T-helper 2 cell treated with Interferon-gamma antibody and Interleukin-4, amounts not matched to agents 5 μg/mL and 100 μg/mL, for 36 hours (primary cell): ENCODE measurements around the gene ERGIC1.

ENCODE experiments used
- DNase-seq: peaks from one replicate; pipeline ENCODE4 v3.0.0; 2021; ENCODE audit warnings: low spot score
- H3K27ac Mint-ChIP-seq: one replicate; pipeline ENCODE4 v1.8.0; 2021; ENCODE audit warnings: mild to moderate bottlenecking, mixed read lengths
- H3K27me3 Mint-ChIP-seq: one replicate; pipeline ENCODE4 v1.8.0; 2021; ENCODE audit warnings: low read depth, mixed read lengths
- H3K36me3 Mint-ChIP-seq: one replicate; pipeline ENCODE4 v1.8.0; 2021; ENCODE audit warnings: low read depth, mixed read lengths
- H3K4me1 Mint-ChIP-seq: one replicate; pipeline ENCODE4 v1.8.0; 2021; ENCODE audit warnings: low read depth, mixed read lengths
- H3K4me3 Mint-ChIP-seq: one replicate; pipeline ENCODE4 v1.8.0; 2022; ENCODE audit warnings: mild to moderate bottlenecking, moderate library complexity, mixed read lengths
- H3K9me3 Mint-ChIP-seq: one replicate; pipeline ENCODE4 v1.8.0; 2021; ENCODE audit warnings: mixed read lengths

ERGIC1 gene

DNA sequence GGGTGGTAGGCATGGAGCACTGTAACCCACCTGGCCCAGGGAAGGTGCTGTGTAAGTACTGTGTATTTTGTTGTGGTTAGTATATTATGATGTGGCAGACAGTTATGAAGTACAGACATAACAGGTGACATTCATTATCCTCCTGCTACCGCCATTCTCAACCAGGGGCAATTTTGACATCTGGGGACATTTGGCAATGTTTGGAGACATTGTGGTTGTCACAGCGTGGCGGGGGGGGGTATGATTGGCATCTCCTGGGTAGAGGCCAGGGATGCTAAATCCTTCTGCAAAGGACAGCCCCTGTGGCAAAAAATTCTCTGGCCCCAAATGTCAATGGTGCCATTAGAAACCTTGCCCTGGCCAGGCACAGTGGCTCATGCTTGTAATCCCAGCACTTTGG lies 115.4 kb downstream of the ERGIC1 start:
- Mint-ChIP-seq H3K4me3 (no peak overlapping the region), H3K27me3 (no peaks in the 10 kb centered on the region), H3K27ac (no peak overlapping the region), H3K36me3 (no peaks in the 10 kb centered on the region), H3K4me1 (no peaks in the 10 kb centered on the region), H3K9me3 (no peaks in the 10 kb centered on the region)
- DNase-seq, result no peak

GRCh38 chr5:172950176-172950965 lies 116.3 kb downstream of the ERGIC1 start:
- Mint-ChIP-seq H3K9me3 (no peaks in the 10 kb centered on the region), H3K36me3 (no peaks in the 10 kb centered on the region), H3K4me3 (no peak overlapping the region), H3K4me1 (peaks cover 3% of the 10 kb centered on the region), H3K27me3 (no peaks in the 10 kb centered on the region), H3K27ac (no peak overlapping the region)
- DNase-seq, result no peak

- Mint-ChIP-seq H3K36me3 (no peaks in the 10 kb centered on the region), H3K4me3 (no peak overlapping the region), H3K27ac (no peak overlapping the region), H3K27me3 (no peaks in the 10 kb centered on the region), H3K4me1 (peaks cover 3% of the 10 kb centered on the region), H3K9me3 (no peaks in the 10 kb centered on the region)
- DNase-seq, result no peak
Measured at GRCh38 chr5:172951371-172952033, 117.5 kb downstream of the ERGIC1 start.

- no peak overlapping the region for H3K27ac Mint-ChIP-seq
- H3K36me3 Mint-ChIP-seq, result no peaks in the 10 kb centered on the region
- DNase-seq, result no peak
Measured at GRCh38 chr5:172952034-172952511, 118.0 kb downstream of the ERGIC1 start.

GRCh38 chr5:172953776-172954675 lies 120.0 kb downstream of the ERGIC1 start:
- no peaks in the 10 kb centered on the region for H3K36me3 Mint-ChIP-seq
- H3K4me1 Mint-ChIP-seq, result peaks cover 8% of the 10 kb centered on the region
- H3K9me3 Mint-ChIP-seq, result no peaks in the 10 kb centered on the region
- no peak overlapping the region for H3K27ac Mint-ChIP-seq
- no peak for DNase-seq
- no peak overlapping the region for H3K4me3 Mint-ChIP-seq
- H3K27me3 Mint-ChIP-seq, result peaks cover 2% of the 10 kb centered on the region

More at GRCh38 chr5:172952034-172952511, 118.0 kb downstream of the ERGIC1 start:
- no peak overlapping the region for H3K4me3 Mint-ChIP-seq
- no peaks in the 10 kb centered on the region for H3K9me3 Mint-ChIP-seq
- H3K27me3 Mint-ChIP-seq, result no peaks in the 10 kb centered on the region
- peaks cover 3% of the 10 kb centered on the region for H3K4me1 Mint-ChIP-seq

DNA sequence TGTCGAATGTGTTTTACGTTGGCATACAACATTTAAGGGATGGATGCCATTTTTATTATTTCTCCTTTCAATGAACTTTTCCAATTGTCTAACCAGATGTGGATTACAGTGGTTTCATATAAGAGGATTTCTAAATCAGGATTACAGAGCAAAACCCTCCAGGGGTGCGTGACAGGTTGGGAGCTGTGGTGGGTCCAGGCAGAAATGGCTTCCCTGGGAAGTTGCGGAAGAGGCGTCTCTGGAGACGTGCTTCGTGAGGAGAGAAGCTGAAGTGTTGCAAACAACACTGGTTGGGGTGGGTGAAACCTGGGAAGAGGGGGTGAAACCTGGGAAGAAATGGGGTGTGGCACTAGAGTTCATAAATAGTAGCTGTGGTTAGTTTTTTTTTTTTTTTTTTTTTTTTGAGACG lies 120.7 kb downstream of the ERGIC1 start:
- H3K36me3 Mint-ChIP-seq, result no peaks in the 10 kb centered on the region
- H3K27me3 Mint-ChIP-seq, result peaks cover 2% of the 10 kb centered on the region
- H3K4me1 Mint-ChIP-seq, result peaks cover 9% of the 10 kb centered on the region
- no peak overlapping the region for H3K27ac Mint-ChIP-seq
- DNase-seq, result no peak
- no peak overlapping the region for H3K4me3 Mint-ChIP-seq
- no peaks in the 10 kb centered on the region for H3K9me3 Mint-ChIP-seq

- Mint-ChIP-seq H3K9me3 (no peaks in the 10 kb centered on the region), H3K27ac (no peak overlapping the region), H3K36me3 (no peaks in the 10 kb centered on the region), H3K4me1 (peaks cover 17% of the 10 kb centered on the region), H3K4me3 (no peak overlapping the region), H3K27me3 (peaks cover 2% of the 10 kb centered on the region)
- no peak for DNase-seq
Measured at GRCh38 chr5:172956228-172956627, 122.2 kb downstream of the ERGIC1 start.

GRCh38 chr5:172956936-172957335 lies 122.9 kb downstream of the ERGIC1 start:
- H3K4me1 Mint-ChIP-seq, result peaks cover 23% of the 10 kb centered on the region
- no peak overlapping the region for H3K4me3 Mint-ChIP-seq
- peaks cover 2% of the 10 kb centered on the region for H3K27me3 Mint-ChIP-seq
- H3K36me3 Mint-ChIP-seq, result peaks cover 7% of the 10 kb centered on the region
- no peak overlapping the region for H3K27ac Mint-ChIP-seq
- DNase-seq, result no peak
- H3K9me3 Mint-ChIP-seq, result no peaks in the 10 kb centered on the region

- peaks cover 23% of the 10 kb centered on the region for H3K4me1 Mint-ChIP-seq
- H3K36me3 Mint-ChIP-seq, result peaks cover 8% of the 10 kb centered on the region
- peak overlapping the region; percentile 50 for H3K4me3 Mint-ChIP-seq
- H3K27me3 Mint-ChIP-seq, result peaks cover 2% of the 10 kb centered on the region
- no peak overlapping the region for H3K27ac Mint-ChIP-seq
- DNase-seq, result no peak
- no peaks in the 10 kb centered on the region for H3K9me3 Mint-ChIP-seq
Measured at GRCh38 chr5:172957458-172957857, 123.4 kb downstream of the ERGIC1 start.

- Mint-ChIP-seq H3K27ac (peak overlapping the region; percentile 93), H3K4me1 (peaks cover 23% of the 10 kb centered on the region), H3K36me3 (peaks cover 10% of the 10 kb centered on the region), H3K9me3 (no peaks in the 10 kb centered on the region), H3K4me3 (peak overlapping the region; percentile 91), H3K27me3 (peaks cover 2% of the 10 kb centered on the region)
- peak; percentile 64 for DNase-seq
Measured at GRCh38 chr5:172958331-172959046, 124.4 kb downstream of the ERGIC1 start.

- H3K4me1 Mint-ChIP-seq, result peaks cover 19% of the 10 kb centered on the region
- H3K4me3 Mint-ChIP-seq, result peak overlapping the region; percentile 91
- peaks cover 2% of the 10 kb centered on the region for H3K27me3 Mint-ChIP-seq
- no peak for DNase-seq
- peaks cover 14% of the 10 kb centered on the region for H3K36me3 Mint-ChIP-seq
- H3K9me3 Mint-ChIP-seq, result no peaks in the 10 kb centered on the region
- H3K27ac Mint-ChIP-seq, result peak overlapping the region; percentile 93
Measured at GRCh38 chr5:172959824-172960799, 126.1 kb downstream of the ERGIC1 start.

DNA sequence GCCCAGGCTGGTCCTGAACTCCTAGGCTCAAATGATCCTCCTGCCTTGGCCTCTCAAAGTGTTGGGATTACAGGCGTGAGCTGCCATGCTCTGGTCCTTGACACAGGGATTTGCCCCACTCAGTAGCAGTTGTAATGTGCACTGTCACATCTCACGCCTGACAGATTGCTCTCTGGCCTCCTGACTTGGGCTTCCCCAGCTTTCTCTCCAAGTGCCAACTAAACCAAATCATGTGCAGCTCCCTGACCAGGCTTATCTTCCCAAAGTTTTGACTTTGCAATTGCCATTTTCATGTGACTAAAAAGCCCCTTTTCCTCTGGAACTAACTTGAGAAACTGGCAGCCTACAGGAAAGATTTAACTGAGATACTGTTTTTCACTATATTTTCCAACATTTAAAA lies 135.9 kb downstream of the ERGIC1 start:
- no peak overlapping the region for H3K4me3 Mint-ChIP-seq
- peaks cover 14% of the 10 kb centered on the region for H3K36me3 Mint-ChIP-seq
- no peaks in the 10 kb centered on the region for H3K27me3 Mint-ChIP-seq
- H3K27ac Mint-ChIP-seq, result no peak overlapping the region
- H3K4me1 Mint-ChIP-seq, result no peaks in the 10 kb centered on the region
- DNase-seq, result no peak
- no peaks in the 10 kb centered on the region for H3K9me3 Mint-ChIP-seq
